ENCODE measurements around the gene RBM44. TPM values are rescaled to one million over a fixed set of nuclear protein-coding genes. Genes with fewer than 3 reads are reported as not detected.

RBM44 gene
- total RNA-seq, 3 donors from 2014 or later, result 1.4 to 2.5 (median 2.0) TPM

DNA sequence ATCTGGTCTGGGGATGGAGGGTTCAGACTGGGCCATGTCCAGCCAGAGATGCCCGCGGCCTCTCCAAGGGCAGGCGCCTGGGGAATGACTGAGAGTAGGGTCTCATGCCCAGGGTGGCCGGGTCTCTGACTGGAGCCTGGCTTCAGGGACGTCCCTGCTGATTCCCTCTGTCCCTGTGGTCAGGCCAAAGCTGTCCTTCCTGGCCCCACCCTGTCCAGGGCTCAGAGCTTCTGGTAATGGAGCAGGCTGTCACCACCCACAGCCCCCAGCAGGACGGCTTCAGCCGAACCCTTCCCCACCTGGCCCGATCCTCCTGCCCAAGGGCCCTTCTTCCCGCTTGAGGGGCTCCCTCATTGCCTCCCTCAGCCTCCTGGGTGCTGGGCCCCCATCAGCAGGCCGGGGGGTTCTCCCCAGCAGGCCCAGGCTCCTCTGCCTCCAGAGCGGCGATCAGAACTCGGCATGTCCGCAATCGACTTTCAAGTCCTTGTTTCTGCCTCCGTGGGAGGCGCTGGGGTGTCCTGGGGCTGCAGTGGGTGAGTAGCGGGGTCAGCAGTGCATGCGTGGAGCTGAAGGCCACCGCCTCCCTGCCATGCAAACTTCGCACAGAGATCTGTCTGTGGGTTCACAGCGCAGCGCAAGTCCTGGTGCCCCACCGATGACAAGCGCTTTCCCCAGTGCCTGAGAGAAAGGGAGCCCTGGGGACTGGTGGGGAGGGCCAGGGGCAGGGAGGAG is 79.2 kb downstream of the RBM44 start:
- H3K27ac ChIP-seq, result no peak overlapping the region
- intact Hi-C loops (cut with DNase I; ENCODE audit: low total_unique reads), result no loop called here
- TF ChIP-seq POLR2AphosphoS5 (IDR thresholded peaks at IDR 0.05), result no peak
- H3K27me3 ChIP-seq, result no peaks in the 10 kb centered on the region
- H3K4me1 ChIP-seq, result no peaks in the 10 kb centered on the region
- no peak overlapping the region for H3K4me3 ChIP-seq
- H3K36me3 ChIP-seq, result no peaks in the 10 kb centered on the region
- H3K9me3 ChIP-seq, result no peaks in the 10 kb centered on the region
- DNase-seq (ENCODE audit: low spot score in 2 of 2), result no peak

DNA sequence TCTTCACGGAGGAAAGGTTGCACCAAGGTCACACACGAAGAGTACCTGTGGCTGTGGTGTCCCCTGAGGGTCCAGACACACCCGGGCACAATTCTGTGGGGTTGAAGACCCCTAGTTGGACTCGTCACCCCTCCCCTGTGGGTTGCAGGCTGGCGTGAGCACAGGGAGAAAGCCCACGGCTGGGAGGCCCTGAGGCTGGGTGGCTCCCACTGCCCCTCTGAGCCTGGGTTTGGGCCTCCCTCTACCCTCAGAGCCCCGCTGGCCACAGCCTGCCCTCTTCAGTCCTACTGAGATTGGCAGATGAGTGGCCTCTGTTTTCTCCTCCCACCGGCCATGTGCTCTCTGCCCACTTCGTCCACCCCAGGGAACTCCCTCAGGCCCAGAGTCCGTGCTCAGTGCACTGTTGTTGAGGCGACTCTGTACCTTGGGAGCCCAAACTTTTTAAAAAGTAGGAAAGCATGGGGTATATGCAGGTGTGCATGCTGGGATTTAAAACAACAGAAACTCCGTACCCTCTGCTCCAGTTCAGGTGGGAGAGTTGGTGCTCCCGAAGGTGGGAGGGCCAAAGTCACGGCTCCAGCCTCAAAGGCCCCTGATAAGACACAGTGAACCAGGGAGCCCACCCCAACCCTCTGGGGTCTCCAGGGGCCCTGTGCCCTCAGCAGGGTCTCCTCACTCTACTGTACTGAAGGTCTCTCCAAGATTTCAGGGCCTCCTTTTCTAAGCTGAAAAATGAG is 79.9 kb downstream of the RBM44 start:
- Histone ChIP-seq H3K36me3 (no peaks in the 10 kb centered on the region), H3K27me3 (no peaks in the 10 kb centered on the region), H3K9me3 (no peaks in the 10 kb centered on the region), H3K27ac (no peak overlapping the region), H3K4me1 (no peaks in the 10 kb centered on the region), H3K4me3 (no peak overlapping the region)
- no peak for DNase-seq (ENCODE audit: low spot score in 2 of 2)
- intact Hi-C loops (cut with DNase I; ENCODE audit: low total_unique reads), result no loop called here
- no peak for TF ChIP-seq POLR2A (IDR thresholded peaks at IDR 0.05)
- TF ChIP-seq CTCF (IDR thresholded peaks at IDR 0.05), result no peak
- TF ChIP-seq POLR2AphosphoS5 (IDR thresholded peaks at IDR 0.05), result no peak

DNA sequence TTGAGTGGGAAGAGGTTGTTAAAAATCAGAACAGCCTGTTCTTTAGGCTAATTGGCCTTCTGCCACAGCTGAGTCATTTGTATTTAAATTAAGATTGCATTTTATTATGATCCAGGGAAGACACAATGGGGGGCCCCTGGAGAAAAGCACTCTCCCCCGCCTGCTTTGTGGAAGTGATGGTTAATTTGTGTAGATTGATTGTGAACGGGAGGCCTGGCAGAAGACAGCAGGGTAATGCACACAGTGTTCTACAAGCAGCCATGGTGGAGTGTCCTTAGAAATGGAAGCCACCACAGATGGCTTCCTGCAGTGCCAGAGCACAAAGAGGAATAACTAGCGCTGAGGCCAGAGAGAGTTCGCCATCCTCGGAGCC is 80.5 kb downstream of the RBM44 start:
- Histone ChIP-seq H3K9me3 (no peaks in the 10 kb centered on the region), H3K27ac (no peak overlapping the region), H3K4me1 (no peaks in the 10 kb centered on the region), H3K36me3 (no peaks in the 10 kb centered on the region), H3K27me3 (no peaks in the 10 kb centered on the region), H3K4me3 (no peak overlapping the region)
- DNase-seq (ENCODE audit: low spot score in 2 of 2), result no peak
- intact Hi-C loops (cut with DNase I; ENCODE audit: low total_unique reads), result no loop called here
- TF ChIP-seq POLR2A (IDR thresholded peaks at IDR 0.05), result no peak
- no peak for TF ChIP-seq CTCF (IDR thresholded peaks at IDR 0.05)
- TF ChIP-seq POLR2AphosphoS5 (IDR thresholded peaks at IDR 0.05), result no peak

DNA sequence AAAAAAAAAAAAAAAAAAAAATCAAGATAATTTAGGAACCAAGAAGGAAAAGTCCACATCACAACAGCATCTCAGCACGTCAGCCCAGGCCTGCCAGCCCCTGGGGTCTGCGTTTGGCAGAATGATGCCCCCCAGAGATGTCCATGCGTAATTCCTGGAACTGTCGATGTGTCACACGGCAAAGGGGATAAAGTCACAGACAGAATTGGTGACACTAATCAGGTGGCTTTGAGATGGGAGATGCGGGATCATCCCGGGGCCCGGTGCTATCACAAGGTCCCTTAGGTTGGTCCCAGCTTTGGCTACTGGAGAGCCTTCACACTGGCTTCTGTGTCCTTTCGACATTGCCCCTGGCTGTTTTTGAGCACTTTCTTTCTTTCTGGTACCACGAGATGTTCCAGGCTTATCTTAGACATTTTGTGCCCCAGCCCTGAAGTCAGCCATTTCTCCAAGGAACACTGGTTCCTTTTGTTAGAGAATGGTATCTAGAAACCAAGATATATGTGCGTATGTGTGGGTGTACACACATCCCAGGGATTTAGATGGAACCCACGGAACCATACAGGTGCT is 81.5 kb downstream of the RBM44 start:
- Histone ChIP-seq H3K4me1 (no peaks in the 10 kb centered on the region), H3K4me3 (no peak overlapping the region), H3K27ac (no peak overlapping the region), H3K36me3 (no peaks in the 10 kb centered on the region), H3K9me3 (no peaks in the 10 kb centered on the region), H3K27me3 (no peaks in the 10 kb centered on the region)
- no peak for TF ChIP-seq POLR2A (IDR thresholded peaks at IDR 0.05)
- TF ChIP-seq POLR2AphosphoS5 (IDR thresholded peaks at IDR 0.05), result no peak
- TF ChIP-seq CTCF (IDR thresholded peaks at IDR 0.05), result no peak
- intact Hi-C loops (cut with DNase I; ENCODE audit: low total_unique reads), result no loop called here
- DNase-seq (ENCODE audit: low spot score in 2 of 2), result peak in 1 of 2 donors; percentile 17

DNA sequence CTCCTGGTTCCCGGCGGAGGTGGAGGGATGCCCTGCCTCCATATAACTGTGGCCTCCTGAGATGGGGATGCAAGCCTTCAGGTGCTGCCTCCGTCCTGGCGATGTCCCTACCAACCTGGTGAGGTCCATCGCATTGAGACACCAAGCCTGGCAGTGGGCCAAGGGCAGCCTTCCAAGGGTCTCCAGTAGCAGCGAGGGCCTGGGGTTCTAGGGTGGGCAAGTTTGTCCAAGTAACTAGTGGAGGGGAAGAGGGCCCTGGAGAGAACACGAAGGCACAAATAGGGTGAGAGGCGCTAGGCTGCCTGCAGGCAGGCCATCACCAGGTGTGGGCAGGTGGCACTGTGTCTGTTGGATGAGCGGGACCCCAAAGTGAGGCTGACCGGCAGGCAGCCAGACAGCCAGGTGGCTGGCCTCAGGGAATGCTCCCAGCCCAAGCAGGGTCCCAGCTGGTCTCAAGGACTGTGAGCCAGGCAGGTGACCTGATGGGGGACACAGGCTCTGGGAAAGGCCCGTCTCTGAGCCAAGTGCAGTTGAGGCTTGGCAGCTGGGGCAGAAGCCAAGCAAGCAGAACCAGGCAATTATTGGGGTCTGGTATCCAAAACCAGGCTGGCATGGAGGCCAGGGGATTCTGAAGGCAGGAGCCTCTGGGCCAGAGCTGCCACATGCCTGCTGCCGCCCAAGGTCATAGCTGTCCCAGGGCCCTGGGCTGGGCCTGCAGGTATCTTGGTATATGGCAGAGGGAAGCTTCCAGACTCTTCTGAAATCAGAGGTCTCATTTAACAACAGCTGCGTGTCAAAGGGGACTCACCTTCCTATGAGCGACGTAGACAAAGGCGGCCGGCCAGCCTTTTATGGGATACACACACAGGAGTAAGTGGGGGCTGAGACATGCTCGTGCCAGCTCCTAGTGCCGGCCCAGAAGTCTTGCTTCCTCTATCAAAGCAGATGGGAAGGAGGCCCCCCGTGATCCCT is 84.2 kb downstream of the RBM44 start:
- intact Hi-C loops (cut with DNase I; ENCODE audit: low total_unique reads), result loop anchor here (1.0 kb wide), 1 partner anchor 25 kb away; no protein-coding TSS in a partner anchor
- H3K36me3 ChIP-seq, result no peaks in the 10 kb centered on the region
- H3K4me3 ChIP-seq, result no peak overlapping the region
- H3K4me1 ChIP-seq, result no peaks in the 10 kb centered on the region
- no peaks in the 10 kb centered on the region for H3K9me3 ChIP-seq
- H3K27ac ChIP-seq, result no peak overlapping the region
- no peaks in the 10 kb centered on the region for H3K27me3 ChIP-seq
- TF ChIP-seq POLR2A (IDR thresholded peaks at IDR 0.05) (no peak), CTCF (IDR thresholded peaks at IDR 0.05) (no peak), POLR2AphosphoS5 (IDR thresholded peaks at IDR 0.05) (no peak)
- peak in 1 of 2 donors; percentile 34 for DNase-seq (ENCODE audit: low spot score in 2 of 2)

Data from breast epithelium (tissue), 4 donors.